Measurements from ENCODE around the gene C2CD4B. TPM values are rescaled to one million over a fixed set of nuclear protein-coding genes. Genes with fewer than 3 reads are reported as not detected.

C2CD4B gene
- total RNA-seq, 1 experiment from 2014 or later: 1.3 TPM

- POLR2A ChIA-PET: no interaction called here
- H3K4me3 Mint-ChIP-seq: no peak overlapping the region
- ATAC-seq (no peak), DNase-seq (ENCODE audit: low spot score) (no peak)
- no peak overlapping the region for H3K27ac Mint-ChIP-seq
- no peak for TF ChIP-seq E2F5 (CRISPR knock-in tag; IDR thresholded peaks at IDR 0.05)
- no peak for TF ChIP-seq TEAD1 (CRISPR knock-in tag; IDR thresholded peaks at IDR 0.05)
- no peak for TF ChIP-seq FOXP1 (CRISPR knock-in tag; IDR thresholded peaks at IDR 0.05; ENCODE audit: borderline replicate concordance)
- TF ChIP-seq ZSCAN18 (CRISPR knock-in tag; IDR thresholded peaks at IDR 0.05): no peak
- TF ChIP-seq ETV6 (CRISPR knock-in tag; IDR thresholded peaks at IDR 0.05): no peak
- no peak for TF ChIP-seq ZNF317 (CRISPR knock-in tag; IDR thresholded peaks at IDR 0.05; ENCODE audit: borderline replicate concordance, low read depth)
- no peak for TF ChIP-seq E2F4 (CRISPR knock-in tag; IDR thresholded peaks at IDR 0.05; ENCODE audit: borderline replicate concordance, low read depth)
- TF ChIP-seq CDX4 (CRISPR knock-in tag; IDR thresholded peaks at IDR 0.05; ENCODE audit: borderline replicate concordance): no peak
- TF ChIP-seq ATF3 (CRISPR knock-in tag; conservative IDR thresholded peaks at IDR 0.05): no peak
- no peak for TF ChIP-seq ESRRA (CRISPR knock-in tag; IDR thresholded peaks at IDR 0.05; ENCODE audit: borderline replicate concordance)
- no peak for TF ChIP-seq ERG (CRISPR knock-in tag; IDR thresholded peaks at IDR 0.05)
- TF ChIP-seq OVOL2 (CRISPR knock-in tag; IDR thresholded peaks at IDR 0.05; ENCODE audit: borderline replicate concordance): no peak
- no peak for TF ChIP-seq ZNF263 (CRISPR knock-in tag; IDR thresholded peaks at IDR 0.05; ENCODE audit: low read depth)
- no peak for TF ChIP-seq TCF7 (CRISPR knock-in tag; IDR thresholded peaks at IDR 0.05; ENCODE audit: low read depth)
- TF ChIP-seq NR2C2 (CRISPR knock-in tag; IDR thresholded peaks at IDR 0.05): no peak
- no peak for TF ChIP-seq ATF2 (CRISPR knock-in tag; IDR thresholded peaks at IDR 0.05; ENCODE audit: borderline replicate concordance, low read depth)
- TF ChIP-seq EMX1 (CRISPR knock-in tag; IDR thresholded peaks at IDR 0.05): no peak
- H3K36me3 Mint-ChIP-seq: no peaks in the 10 kb centered on the region
- CTCF ChIA-PET: interaction anchor here (1.3 kb wide), 1 partner anchor 11 kb away, joined by 3 read pairs; no protein-coding TSS in a partner anchor
- H3K9me3 Mint-ChIP-seq: no peaks in the 10 kb centered on the region; the same call in 1 of the 2 replicates
- H3K27me3 Mint-ChIP-seq (ENCODE audit: low read depth): peaks cover 6% of the 10 kb centered on the region
- H3K4me1 Mint-ChIP-seq: peaks cover 15% of the 10 kb centered on the region
Measured at GRCh38 chr15:62136911-62137865, 27.9 kb downstream of the C2CD4B start.

All from WTC11 (cell line).